SIG-M5 (cell line): ENCODE data around the gene TRAF3.
"Not testable (repeated sequence)": the region's sequence is repeated elsewhere in the genome, so short reads cannot be mapped to it uniquely, and the experiment has no call there.

Experiments used
- DNase-seq: peaks from one replicate; lab custom pipeline; 2025; lab: John Stamatoyannopoulos, UW

TRAF3 gene

DNA sequence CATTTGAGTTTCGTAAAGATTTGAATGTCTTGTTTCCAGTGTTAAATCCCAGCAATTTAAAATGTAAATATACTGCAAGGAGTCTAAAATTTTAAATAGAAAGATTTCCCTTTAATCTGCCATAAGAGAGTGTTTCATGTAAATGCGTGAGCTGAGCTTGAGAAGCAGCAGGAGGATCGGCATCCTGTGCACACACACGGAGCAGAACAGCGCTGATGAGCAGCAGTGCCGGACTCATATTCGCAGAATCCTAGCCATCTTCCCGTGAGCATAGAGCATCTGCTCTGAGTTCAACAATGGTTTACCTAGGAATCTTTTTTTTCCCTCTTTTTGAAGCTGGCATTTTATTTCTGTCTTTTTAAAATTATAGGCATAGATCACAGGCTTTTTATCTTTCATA, 115.4 kb downstream of the TRAF3 start:
- no peak for DNase-seq

DNA sequence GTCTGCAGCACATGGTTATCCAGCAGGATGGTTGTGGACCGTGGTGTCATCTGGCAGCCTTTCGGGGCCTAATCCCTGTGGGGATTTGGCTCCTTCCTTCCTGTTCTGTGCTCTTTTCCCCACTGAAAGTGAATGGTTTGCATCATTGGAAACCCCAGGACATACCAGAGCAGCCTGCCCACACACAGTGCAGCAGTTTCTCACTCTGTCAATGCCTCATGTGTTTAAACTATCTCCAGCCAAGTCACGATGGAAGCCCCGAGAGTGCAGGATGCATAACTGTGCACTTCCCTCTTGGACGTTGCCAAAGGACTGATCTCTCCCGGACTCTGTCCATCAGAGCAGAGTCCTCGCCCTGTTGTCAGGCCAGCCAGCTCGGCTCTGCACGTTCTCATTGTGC, 116.2 kb downstream of the TRAF3 start:
- no peak for DNase-seq

- DNase-seq, result not testable (repeated sequence)
These were observed 119.5 kb downstream of the TRAF3 start for GRCh38 chr14:102896735-102897134.

GRCh38 chr14:102897299-102898027, 120.2 kb downstream of the TRAF3 start:
- no peak for DNase-seq

DNA sequence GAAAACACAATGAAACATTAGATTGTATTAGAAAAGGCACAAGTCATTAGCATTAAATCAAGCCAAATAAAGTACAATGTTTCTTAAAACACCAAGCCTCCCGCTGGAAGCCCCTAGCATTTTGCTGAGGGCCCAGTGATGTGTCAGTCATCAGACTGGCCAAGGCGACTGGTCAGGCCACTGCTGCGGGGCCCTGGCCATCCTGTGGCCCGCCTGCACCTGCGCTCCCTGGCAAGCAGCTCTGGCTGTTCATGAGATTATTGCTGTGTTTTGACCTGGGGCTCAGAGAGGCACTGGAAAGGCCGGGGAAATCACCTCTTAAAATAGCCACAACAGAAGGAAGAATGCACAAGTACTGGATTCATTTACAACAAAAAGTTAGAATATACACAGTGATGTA, 121.0 kb downstream of the TRAF3 start:
- DNase-seq, result no peak

- no peak for DNase-seq
These were observed 121.7 kb downstream of the TRAF3 start for GRCh38 chr14:102898776-102899515.

DNA sequence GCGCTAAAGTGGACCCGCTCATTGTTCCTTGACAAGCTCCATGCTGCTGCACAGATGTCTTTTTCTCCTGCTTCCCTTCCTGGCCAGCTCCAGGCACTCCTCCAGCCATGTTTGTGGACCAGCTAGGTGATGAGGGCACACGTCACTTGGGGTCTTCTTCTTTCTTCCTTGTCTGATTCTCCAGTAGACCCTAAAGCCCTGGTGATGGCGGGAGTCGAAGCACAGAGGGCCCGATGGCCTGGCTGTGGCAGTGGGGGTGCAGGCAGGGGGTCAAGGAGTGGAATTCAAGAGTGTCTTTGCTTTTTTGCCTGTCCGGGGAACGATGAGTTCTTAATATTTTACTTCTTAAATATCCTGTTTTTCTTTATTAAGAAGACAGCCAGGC, 122.3 kb downstream of the TRAF3 start:
- no peak for DNase-seq

DNA sequence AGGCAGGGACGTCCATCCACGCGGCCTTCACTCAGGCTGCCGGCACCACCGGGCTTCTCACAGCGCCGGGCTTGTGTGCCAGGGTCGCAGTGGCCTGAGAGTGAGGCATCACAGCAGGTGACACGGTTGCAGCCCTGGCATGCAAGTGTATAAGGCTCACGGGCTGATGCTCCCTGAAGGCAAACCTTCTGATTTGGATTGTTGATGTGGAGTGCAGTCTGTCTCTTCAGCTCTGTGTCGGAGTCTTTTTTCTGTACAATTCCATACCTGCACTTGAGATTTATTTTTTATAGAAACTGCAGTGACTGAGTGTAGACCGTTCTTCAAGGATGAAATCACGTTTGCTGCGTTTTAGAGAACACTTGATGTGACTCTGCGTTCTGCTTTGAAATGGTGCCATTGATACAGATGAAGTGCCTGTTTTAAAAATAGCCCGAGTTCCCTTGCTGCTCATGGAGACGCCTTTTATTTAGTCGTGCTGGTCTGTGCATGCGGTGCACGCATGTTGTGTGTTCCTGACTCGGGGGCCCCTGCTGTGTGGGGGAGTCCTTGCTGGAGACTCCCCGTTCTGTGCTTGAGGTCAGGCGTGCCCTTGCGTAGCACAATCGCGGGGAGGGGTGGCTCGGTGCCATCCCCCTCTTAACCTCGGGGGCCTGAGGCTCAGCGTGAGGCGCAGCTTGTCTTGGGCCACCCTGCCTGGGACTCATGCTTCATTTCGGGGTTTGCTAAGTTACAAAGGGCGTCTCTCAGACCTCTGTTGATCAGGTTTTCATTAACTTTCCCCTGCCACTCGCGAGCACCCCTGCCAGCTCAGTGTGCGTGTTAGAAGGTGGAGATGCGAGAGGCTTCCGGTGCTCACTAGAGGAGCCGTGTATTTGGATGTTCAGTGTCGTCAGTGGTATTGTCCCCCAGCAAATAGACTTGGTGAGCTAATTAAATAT, 123.7 kb downstream of the TRAF3 start:
- DNase-seq, result no peak

- no peak for DNase-seq
These were observed 124.4 kb downstream of the TRAF3 start for GRCh38 chr14:102901633-102902032.

- no peak for DNase-seq
These were observed 124.8 kb downstream of the TRAF3 start for GRCh38 chr14:102902086-102902485.

DNA sequence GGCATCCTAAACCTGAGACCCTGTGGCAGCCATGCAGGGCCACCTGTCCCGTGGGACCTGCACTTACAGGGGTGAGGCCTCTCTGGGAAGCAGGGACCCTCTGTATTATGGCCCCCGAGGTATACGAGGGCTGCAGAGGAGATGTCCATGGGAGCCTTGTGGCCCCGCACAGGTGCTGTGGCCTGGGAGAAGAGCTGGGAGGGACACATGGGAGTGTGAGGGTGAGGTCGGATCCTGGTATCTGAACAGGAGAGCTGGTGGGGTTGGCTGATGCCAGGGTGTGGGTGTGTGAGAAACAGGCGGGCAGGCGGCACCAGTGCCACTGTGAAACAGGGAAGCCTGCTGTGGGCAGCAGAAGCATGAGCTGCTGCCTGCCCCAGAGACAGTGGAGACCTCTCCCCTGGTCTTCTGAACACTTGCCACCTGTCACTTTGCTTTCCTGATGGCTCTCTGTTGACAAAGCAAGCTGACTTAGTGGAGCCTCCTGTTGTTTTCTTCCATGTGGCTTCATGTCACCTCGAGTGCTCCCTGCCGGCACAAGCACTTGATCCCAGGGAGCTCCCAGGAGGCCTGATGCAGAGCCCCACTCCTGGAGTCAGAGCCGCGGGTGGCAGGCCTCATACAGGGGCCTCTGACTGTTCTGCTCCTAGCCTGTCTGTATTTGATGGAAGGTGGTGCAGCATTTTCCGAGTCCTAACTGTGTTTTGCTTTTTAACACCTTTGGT, 125.4 kb downstream of the TRAF3 start:
- DNase-seq, result no peak

DNA sequence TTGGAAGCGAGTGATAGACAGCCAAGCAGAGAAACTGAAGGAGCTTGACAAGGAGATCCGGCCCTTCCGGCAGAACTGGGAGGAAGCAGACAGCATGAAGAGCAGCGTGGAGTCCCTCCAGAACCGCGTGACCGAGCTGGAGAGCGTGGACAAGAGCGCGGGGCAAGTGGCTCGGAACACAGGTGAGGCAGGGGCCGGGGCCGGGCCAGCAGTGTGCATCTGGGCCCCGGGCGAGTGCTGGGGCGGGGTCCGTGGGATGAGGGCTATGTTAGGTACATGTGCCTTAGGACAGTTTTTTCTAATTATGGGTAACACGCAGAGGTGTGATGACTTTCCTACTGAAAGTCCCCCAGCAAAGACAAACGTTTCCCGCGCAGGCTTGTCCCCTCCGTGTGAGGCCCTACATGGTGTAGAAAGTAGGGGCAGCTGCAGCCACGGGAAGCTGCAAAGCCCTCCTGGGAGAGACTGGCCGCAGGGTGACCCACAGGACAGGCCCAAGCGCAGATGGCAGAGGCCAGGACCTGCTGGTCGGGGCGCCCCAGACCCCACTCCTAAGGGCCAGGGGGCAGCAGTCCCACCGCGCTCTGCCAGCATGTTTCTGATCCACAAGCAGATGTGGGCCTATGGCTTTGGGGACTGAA, 126.1 kb downstream of the TRAF3 start:
- DNase-seq, result no peak

GRCh38 chr14:102903889-102904512, 126.8 kb downstream of the TRAF3 start:
- no peak for DNase-seq

- DNase-seq, result no peak
These were observed 128.2 kb downstream of the TRAF3 start for GRCh38 chr14:102905116-102906108.

DNA sequence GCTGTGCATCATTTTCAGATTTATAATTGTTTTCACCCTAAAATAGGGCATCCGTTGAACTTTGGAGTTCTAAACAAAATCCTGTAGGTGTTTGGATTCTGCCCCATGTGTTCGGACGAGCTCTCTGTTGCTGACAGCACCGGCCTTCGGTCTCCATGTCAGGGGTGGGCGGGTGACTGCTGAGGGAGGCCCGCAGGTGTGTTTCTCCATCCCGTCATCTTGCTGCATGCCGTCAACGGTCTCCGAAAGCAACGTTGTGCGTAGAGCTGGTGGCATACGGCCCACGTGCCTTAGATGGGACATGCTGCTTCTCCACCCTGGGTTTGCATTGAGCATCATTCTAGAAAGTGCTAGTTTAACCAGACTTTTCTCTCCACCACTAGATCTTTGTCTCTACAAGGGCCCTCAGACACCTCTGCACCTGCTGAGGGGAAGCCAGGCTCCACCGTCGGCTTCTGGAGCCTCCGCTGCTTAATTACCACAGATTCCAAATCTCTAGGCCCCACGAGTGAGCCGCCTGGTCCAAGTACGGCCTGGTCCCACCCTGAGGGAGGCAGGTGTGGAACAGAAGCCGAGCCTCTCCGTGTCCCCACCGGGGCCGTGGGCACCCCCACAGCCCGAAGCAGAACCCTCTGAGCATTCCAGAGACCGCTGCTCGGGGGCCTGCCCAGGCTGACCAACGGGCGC, 129.5 kb downstream of the TRAF3 start:
- DNase-seq, result no peak

- no peak for DNase-seq
These were observed 130.1 kb downstream of the TRAF3 start for GRCh38 chr14:102907303-102907844.

DNA sequence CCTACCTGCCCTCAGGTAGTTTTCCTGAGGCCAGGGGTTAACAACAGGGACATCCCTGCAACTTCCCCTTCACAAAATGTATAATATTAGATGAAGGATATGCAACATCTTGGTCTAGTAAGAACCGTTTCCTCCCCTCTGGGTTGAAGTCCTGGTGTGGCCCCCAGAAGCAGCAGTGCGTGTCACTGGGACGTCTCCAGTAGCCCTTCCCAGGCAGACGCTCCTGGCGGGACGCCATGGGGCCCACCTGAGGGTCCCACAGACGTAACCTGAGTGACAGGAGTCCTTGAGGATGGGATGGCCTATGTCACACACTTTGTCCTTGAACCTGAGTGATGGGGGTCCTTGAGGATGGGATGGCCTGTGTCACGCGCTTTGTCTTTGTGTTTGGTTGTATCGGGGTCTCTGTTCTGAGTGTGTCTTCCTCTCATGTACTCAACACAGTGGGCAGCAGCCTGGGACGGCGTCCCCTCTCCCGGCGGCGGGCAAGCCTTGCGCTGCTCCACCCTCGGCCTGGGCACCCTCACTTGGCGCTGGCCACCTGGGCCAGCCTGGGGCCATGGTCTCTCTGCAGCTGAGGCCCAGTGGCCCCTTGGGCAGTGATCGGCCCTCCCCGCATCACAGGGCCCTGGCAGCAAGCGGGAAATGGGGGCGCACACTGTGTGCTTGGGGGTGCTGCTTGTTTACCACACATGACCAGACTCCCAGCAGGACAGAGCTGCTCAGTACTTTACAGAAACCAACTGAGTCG, 130.9 kb downstream of the TRAF3 start:
- DNase-seq, result no peak
